Left cardiac atrium (tissue), 4 donors: ENCODE measurements around the gene TMEM91. TPM values are rescaled to one million over a fixed set of nuclear protein-coding genes. Genes with fewer than 3 reads are reported as not detected.
A peak's percentile ranks its signal among the peaks of the same experiment; 100 is the strongest.
"Not testable (repeated sequence)": the region's sequence is repeated elsewhere in the genome, so short reads cannot be mapped to it uniquely, and the experiment has no call there.

Experiments used
- ATAC-seq, 2 donors: fragments of 200-7000 bp; cut with Tn5 transposase; one replicate each; pipeline ENCODE4 v1.9.1; 2020; ENCODE audit warnings: mild to moderate bottlenecking in 2 of 2, moderate library complexity in 2 of 2
- DNase-seq: peaks from one replicate; pipeline ENCODE4 v3.0.0-alpha.2; 2020
- intact Hi-C, 2 donors: fragments of 100-400 bp; cut with DNase I; formaldehyde crosslinking; loops; one replicate each; pipeline versions ENCODE4 v1.14.1 to v1.15.1; 2022 to 2023
- total RNA-seq, 2 donors: library from RNA; stranded (reverse); fragmentation: NEBNext Ultra II Directional; extraction: Animal tissue kit (Norgen Biotek cat#: 25700); gene quantifications; one replicate each; pipeline ENCODE4 v1.2.1, GENCODE V29; 2021
- donor health status: DM: no; HTN: yes; CAD: no.
- donor health status: DM: no; HTN: yes; CAD: no; lungs with severe emphysema.
- donor health status: DM: yes; HTN: yes; CAD: no.
- donor health status: Dilated cardiomyopathy.

TMEM91 gene
- total RNA-seq, 2 donors from 2014 or later = 6.3 to 6.8 TPM

DNA sequence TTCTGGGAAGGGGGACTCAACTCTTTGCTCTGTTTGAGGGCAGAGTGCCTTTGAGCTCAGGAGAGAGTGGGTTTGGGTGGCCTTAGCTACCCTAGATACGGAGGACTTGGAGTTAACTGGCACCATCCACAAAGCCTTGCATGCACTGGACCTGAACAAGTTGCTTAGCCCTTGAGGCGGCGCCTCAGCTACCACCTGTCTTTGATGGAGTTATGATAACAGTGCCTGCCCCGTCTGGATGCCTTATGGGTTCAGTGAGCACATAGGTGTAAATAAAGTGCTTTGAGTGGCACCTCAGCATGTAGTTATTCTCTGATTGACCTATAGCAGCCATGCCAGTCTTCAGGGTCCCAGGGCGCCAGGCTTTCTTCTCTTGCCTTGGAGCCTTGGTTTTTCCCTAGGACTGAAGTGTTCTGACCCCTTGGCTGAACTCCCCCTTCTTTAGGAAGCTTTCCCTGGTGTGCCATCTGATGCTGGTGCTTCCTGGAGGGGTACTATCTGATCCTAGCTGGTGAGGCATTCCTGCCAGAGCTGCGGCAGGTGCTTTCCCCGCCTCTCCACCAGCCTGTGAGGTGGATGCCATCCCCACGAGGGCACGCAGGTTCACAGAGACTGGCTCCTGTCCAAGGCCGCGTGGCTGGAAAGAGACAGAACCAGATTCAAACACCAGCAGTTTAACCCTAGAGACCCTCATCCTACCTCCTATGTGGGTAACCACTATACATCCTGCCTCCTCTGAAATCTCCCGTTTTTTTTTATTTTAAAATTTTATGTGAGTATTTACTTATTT, 27.0 kb downstream of the TMEM91 start:
- no peak for DNase-seq
- no peak for ATAC-seq
- intact Hi-C loops = no loop called here

DNA sequence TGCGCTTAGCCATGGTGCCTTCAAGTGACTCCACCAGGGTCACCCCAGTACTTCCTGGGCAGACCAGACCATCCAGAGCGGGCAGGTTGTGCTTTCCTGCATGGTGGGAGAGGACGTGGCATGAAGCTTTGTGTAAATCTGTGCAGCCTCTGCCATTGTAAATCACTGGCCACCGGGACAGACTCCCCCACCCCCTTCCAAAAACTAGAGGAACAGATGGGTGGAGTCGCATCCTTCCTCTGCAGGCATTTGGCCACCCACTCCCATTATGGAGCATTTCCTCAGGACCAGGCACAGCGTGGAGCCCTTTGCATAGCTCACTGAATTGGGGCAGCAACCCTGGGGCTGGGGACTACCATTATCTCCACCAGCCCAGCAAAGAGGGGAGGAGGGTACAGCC, 29.4 kb downstream of the TMEM91 start:
- DNase-seq (peak; percentile 30), ATAC-seq (peak in 1 of 2 donors; percentile 22)
- intact Hi-C loops = no loop called here

DNA sequence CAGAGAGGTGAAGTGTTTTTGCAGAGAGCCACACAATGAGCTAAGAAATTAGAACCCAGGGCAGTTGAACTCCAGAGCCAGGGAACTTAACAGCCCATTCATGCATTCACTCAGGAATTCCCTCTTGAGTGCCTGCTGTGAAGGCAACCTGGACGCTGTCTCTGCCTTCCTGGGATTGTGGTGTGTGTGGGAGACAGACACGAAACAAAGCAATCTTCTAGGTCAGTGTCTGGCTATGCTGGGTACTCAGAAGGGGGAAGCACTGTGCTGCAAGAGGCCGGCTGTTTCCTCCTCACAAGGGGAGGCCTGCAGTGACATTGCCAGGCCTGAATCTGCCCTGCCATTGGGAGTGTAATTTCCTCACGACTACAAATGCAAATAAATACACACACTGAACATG, 30.9 kb downstream of the TMEM91 start:
- DNase-seq (no peak), ATAC-seq (peak; percentile 18 to 32)
- intact Hi-C loops = no loop called here

DNA sequence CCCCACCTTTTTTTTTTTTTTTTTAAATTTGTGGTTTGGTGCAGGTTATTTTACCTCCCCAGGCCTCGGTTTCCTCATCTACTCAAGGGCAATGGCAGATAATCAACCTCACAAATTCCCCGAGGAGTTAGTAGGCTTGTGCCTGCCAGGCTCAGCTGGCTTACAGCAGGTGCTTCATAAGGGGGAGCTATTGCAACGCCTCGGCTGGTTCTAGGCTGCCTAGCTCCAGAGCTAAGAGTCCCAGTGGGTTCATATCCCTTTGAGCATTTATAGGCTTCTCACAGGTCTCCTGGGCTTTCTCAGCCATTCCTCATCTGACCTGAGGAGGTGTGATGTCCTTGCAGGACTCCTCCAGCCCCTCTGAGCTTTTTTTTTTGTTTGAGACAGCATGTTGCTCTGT, 31.9 kb downstream of the TMEM91 start:
- intact Hi-C loops = no loop called here
- no peak for ATAC-seq
- DNase-seq = no peak

DNA sequence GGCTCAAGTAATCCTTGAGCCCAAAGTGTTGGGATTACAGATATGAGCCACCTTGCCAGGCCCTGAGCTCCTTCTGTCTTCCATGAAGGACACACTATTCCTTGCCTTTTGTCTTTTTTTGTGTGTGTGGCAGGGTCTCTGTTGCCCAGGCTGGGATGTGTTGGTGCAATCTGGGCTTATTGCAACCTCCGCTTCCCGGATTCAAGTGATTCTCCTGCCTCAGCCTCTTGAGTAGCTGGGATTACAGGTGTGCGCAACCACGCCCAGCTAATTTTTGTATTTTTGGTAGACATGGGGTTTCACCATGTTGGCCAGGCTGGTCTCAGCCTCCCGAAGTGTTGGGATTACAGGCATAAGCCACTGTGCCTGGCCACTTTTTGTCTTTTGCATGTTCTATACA, 32.5 kb downstream of the TMEM91 start:
- ATAC-seq, DNase-seq, intact Hi-C loops: not testable (repeated sequence)

DNA sequence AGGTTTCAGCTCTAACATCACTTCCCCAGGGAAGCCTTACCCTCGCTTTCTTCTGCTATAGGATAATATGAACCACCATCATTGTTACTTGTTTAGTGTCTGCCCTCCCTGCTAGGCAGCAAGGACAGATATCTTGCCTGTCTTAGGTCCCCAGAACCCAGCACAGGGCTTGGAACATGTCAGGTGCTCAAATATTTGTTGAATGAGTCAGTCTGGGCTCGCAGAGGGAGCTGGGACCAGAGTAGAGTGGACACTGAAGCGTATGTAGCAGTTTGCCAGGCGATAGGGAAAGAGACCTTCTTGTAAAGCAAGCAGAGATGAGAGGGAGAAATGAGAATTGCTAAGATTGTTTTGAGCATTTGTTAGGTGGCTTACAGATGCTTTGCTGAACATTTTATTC, 33.0 kb downstream of the TMEM91 start:
- intact Hi-C loops = no loop called here
- ATAC-seq (peak; percentile 48 to 62), DNase-seq (no peak)

DNA sequence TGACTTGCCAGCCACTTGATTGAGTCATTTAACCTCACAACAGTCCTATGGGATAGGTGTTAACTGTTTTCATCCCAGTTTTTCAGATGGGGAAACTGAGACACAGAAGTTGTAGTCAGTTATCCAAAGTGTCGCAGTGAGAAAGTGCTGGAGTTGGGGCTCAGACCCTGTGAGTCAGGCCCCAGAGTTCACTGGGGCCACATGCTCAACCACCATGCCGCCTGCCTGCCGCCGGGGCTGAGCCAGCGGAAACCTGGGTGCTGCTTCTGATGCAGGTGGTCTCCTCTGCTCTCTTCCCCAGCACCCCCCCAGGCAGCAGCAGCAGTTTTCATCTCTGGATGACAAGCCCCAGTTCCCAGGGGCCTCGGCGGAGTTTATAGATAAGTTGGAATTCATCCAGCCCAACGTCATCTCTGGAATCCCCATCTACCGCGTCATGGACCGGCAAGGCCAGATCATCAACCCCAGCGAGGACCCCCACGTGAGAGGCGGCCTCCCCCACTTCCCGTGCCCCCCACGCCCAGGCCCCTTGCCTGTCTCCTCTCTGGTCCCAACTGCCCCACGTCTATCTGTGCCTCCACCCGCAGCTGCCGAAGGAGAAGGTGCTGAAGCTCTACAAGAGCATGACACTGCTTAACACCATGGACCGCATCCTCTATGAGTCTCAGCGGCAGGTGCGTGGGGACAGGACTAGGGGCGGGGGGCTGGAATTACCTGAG, 34.2 kb downstream of the TMEM91 start:
- no peak for DNase-seq
- intact Hi-C loops = no loop called here
- no peak for ATAC-seq

DNA sequence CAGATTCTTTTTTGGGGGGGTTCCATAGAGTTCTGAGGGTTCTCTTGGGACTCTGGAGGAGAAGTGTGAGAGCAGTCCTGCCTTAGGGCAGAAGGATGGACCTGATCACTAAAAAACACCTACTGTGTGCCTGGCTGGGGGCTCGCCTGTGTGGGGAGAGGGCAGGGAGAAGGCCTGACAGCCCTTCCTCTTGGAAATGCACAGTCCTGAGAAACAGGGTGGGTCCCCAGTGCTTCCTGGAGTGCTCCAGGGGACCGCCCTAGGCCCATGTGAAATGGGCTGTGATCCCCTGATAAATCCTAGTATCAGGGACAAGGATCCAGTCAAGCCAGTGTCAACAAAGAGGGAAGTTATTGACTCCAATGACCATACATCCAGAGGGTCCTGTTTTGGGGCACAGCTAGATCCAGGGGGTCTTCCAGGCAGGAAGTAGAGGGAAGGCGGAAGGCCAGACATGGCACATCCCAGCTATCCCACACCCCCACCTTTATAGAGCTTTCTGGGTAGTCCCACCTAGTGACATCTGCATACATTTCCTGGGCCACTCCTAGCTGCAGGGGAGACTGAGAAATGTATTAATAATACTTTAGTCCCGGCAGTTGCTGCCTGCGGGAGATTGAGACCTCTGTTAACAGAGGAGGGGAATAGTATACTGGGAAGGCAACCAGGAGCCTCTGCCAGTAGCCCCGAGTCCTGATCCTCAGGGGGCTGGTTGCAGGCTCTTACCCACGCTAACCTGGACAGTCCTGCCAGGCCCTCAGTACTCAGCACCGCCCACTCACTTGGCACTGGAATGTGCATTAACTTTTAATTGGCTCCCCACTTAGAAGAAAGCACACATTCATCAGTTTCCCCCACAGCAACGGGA, 35.0 kb downstream of the TMEM91 start:
- DNase-seq (no peak), ATAC-seq (peak; percentile 12 to 14)
- intact Hi-C loops = no loop called here

DNA sequence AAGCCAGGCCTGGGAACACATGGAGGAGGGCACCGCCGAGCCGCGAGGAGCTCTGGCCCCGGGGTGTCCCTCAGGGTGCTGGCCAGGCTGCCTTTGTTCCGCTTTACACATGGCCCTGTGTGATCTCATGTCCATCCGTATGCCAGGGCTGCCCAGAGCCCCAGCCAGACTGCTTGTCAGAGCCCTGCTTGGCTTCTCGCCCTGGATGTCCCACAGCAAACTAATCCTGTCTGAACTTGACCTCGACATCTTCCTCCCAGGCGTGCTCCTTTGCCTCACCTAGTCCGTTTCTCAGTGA, 35.6 kb downstream of the TMEM91 start:
- DNase-seq = peak; percentile 60
- peak; percentile 74 to 76 for ATAC-seq
- intact Hi-C loops = no loop called here

DNA sequence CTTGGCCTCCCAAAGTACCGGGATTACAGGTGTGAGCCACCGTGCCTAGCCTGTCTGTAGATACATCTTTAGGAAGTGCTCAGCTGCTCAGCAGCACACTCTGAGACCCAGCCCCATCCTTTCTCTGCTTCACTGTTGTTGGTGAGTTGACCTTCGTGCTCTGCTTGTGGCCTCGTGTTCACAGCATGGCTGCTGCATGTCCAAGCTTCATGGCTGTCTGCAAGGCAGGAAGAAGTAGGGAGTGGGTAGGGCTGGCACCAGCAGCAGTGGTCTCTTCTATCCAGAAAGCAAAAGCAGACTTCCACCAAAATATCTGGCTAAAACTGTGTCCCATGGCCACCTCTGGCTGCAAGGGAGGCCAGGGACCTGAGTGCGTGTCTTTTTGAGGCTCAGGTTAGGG, 36.6 kb downstream of the TMEM91 start:
- ATAC-seq (no peak), DNase-seq (no peak)
- intact Hi-C loops = no loop called here

DNA sequence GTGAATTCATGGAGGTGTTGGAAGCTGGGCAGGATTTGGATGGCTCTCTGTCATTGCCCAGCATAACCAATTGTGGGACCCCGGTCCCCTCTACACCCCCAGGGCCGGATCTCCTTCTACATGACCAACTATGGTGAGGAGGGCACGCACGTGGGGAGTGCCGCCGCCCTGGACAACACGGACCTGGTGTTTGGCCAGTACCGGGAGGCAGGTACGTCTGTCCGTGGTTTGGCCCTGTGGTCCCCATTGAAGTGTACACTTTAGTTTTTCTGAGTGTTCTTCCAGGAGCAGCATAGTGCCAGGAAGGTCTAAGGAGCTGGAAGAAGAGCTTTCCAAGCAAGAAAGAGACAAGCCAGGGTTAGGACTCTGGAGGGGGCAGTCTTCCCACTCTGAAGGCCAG, 37.6 kb downstream of the TMEM91 start:
- ATAC-seq = no peak
- no peak for DNase-seq
- intact Hi-C loops = no loop called here

DNA sequence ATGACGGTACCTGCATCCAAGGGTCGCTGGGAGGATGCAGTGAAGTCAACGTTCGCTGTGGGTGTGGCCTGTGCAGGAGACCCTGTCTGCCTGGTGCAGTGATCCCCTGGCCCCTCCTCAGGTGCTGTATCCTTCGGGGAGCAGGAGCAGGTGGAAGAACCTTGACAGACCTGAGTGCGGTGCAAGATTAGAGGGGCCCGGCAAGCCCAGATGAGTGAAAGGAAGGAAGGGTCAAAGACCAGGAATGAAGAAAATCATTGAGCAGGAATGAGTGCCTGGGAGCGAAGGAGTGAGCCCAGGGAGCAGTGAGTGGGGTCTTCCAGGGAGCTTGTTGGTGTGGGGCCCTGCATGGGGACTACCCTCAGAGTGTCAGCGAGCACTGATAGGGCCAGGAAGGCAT, 38.1 kb downstream of the TMEM91 start:
- DNase-seq (no peak), ATAC-seq (no peak)
- intact Hi-C loops = no loop called here

DNA sequence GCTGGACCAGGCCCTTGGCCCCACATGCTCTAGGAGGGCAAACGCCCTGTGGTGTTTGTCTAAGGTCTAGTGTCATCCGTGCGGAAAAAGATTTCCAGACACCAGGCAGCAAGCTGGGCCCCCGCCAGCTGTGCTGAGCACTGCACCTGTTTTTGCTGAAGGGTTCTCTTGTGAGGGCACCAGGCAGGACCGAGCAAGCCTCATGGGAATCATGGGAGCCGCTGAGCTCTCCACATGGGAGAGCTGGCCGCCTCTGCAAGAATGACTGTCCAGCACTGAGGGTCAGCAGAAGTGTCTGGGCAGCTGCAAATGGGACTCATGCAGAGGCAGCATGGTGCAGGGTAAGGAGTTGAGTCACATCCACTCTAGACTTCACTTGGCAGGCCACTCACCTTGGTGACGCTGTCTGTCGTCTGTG, 38.8 kb downstream of the TMEM91 start:
- ATAC-seq = peak in 1 of 2 donors; percentile 28
- intact Hi-C loops = no loop called here

DNA sequence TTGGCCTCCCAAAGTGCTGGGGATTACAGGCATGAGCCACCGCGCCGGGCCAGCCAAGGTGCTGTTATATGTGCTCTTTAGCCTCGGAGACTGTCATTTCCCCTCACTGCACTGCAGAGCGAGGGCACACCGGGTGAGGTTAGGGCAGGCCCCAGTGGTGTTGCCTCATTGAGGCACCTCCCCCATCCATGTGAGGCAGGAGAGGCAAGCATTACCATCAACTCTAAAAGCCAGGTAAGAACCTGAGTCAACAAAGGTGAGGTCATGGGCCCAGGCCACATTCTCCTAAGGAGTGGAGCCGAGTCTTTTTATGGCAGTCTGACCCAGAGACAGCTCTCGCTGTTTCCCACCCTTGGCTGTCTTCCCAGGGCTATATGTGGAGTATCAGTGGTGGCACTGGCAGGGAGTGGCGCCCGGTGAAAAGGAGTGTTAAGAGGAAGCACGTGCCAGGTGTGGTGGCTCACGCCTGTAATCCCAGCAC, 39.9 kb downstream of the TMEM91 start:
- ATAC-seq (no peak), DNase-seq (no peak)
- intact Hi-C loops = no loop called here

More for the DNA sequence above, 38.8 kb downstream of the TMEM91 start:
- no peak for DNase-seq

DNA sequence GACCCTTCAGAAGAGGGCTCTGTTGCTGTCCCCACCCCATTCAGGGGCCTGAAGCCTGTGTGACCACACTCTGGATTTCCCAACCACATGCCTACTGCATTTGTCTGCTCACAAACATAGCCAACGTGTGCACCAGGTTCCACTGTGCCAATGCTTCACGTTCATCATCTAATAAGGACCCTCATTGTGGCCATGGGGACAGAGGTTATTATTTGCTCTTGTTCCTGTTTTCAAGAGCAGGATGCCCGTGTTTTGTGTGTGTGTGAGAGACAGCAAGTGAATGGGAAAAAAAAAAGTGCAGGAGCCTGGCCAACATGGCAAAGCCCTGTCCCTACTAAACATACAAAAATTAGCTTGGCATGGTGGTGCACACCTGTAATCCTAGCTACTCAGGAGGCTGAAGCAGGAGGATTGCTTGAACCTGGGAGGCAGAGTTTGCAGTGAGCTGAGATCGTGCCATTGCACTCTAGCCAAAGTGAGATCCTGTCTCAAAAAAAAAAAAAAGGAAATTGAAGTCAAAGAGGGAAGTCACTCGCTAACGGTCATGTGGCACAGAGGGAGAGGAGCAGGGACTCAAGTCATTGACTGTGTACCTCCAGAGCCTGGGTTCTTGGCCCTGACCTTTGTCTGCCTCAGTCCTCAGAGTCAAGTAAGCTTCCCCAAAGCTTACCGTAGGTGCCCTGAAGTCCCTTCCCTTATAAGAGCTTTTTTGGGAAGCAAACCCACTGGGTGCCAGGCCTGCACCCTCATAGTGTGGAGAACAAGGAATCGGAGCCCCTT, 44.0 kb downstream of the TMEM91 start:
- ATAC-seq (peak; percentile 35 to 47), DNase-seq (no peak)
- intact Hi-C loops = no loop called here

DNA sequence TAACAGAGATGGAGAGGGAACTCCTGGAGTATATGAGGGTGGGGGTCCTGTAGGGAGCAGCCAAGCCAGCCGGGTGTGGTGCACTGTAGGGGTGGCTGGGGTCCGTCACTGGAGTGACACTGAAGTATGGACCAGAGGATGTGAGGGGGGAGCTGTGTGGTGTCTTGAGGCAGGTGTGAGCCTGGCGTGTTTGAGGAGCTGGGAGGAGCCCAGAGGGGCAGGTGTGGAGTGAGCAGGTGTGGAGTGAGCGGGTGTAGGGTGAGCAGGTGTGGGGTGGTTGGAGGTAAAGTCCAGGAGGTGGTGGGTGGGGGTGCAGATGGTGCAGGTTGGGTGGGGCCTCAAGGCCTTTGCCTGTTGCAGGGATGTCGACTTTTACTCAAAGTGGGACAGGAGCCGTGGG, 45.0 kb downstream of the TMEM91 start:
- ATAC-seq = no peak
- intact Hi-C loops = no loop called here
- DNase-seq = no peak

DNA sequence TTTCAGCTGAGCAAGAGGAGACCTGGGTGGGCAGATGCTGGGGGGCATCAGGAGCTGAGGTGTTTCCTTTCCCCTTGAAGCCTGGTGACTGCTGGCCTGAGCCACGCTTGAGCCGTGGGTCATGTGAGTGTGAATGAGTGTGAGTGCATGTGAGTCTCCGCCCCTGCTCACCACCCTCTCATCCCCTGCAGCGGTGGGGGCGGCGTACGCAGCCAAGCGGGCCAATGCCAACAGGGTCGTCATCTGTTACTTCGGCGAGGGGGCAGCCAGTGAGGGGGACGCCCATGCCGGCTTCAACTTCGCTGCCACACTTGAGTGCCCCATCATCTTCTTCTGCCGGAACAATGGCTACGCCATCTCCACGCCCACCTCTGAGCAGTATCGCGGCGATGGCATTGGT, 45.6 kb downstream of the TMEM91 start:
- ATAC-seq = no peak
- DNase-seq = no peak
- intact Hi-C loops = no loop called here

DNA sequence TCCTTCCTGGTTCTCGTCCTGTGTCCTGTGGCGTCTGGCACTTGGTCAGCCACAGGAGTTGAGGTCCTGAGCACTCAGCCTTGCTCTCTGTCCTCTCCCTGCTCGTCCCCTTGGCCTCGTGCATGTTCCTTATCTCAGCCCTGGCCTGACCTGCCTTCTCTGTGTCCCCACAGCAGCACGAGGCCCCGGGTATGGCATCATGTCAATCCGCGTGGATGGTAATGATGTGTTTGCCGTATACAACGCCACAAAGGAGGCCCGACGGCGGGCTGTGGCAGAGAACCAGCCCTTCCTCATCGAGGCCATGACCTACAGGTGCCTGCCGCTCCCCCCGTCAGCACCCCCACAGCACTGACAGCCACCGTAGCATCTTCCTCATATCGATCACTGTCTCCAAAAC, 46.1 kb downstream of the TMEM91 start:
- intact Hi-C loops = no loop called here
- ATAC-seq (no peak), DNase-seq (no peak)

DNA sequence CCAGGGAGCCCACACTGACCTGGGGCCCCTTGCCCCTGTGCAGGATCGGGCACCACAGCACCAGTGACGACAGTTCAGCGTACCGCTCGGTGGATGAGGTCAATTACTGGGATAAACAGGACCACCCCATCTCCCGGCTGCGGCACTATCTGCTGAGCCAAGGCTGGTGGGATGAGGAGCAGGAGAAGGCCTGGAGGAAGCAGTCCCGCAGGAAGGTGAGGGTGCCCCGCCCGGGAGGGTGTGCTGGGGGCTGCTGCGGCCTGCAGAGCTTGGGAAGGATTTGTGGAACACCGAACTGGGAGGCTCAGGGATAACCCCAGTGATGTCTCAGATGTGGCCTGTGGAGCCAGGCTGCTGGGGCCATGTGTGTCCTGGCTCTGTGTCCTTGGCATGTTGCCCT, 46.6 kb downstream of the TMEM91 start:
- ATAC-seq = no peak
- intact Hi-C loops = no loop called here
- no peak for DNase-seq
